Astrocyte (in vitro differentiated cells and primary cell): ENCODE results near the gene GMFB.

Experiments used
- EZH2 ChIP-seq: IDR thresholded peaks from 2 replicates; pipeline ENCODE4 v1.6.1; 2012; ENCODE audit warnings: mild to moderate bottlenecking, low read length, inconsistent platforms; ENCODE audit not compliant: insufficient read depth
- TF ChIP-seq, protein P1 (sequence below): IDR thresholded peaks from 2 replicates; pipeline ENCODE4 v1.5.1; 2011; ENCODE audit warnings: low read depth, mild to moderate bottlenecking, inconsistent platforms, low read length, moderate library complexity; ENCODE audit not compliant: insufficient read depth

DNA sequence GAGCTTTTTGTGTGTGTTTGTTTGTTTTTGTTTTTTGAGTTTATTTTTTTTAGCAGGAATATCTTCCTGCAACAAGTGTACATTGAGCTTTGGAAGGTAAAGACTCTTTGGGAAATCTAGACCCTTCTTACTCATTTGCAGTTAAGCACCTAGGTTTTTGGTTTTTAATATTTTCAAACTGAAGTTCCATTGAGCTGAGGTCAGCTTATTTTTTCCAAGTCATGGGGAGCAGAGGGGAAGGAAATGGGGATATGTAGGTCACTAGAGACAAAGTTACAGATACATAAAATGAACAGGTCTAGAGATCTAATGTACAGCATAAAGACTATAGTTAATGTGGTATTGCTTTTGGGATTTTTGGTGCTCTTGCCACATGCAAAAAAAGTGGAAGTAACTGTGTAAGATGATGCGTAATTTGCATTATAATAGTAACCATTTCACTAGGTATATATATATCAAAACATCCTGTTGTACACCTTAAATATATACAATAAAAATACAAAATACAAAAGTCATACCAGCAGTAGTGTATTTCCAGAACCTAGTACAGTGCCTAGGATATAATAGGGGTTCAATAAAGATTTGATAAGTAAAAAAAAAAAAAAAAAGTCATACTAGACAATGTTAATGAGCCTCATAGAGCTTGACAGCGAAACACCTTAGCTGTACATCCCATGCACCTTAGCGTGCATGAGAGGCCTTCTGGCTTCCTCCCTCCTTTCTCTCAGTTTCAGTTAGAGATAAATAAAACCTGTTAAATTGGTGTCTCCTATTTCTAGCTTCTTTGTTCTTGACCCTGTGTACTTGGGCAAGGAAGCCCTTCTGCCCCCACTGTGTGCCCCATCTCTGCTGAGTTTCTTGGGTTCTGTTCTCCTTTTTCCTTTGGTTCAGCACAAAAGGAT, 43.6 kb upstream of the GMFB start:
- TF ChIP-seq EZH2 = no peak
- TF ChIP-seq, protein P1, sequence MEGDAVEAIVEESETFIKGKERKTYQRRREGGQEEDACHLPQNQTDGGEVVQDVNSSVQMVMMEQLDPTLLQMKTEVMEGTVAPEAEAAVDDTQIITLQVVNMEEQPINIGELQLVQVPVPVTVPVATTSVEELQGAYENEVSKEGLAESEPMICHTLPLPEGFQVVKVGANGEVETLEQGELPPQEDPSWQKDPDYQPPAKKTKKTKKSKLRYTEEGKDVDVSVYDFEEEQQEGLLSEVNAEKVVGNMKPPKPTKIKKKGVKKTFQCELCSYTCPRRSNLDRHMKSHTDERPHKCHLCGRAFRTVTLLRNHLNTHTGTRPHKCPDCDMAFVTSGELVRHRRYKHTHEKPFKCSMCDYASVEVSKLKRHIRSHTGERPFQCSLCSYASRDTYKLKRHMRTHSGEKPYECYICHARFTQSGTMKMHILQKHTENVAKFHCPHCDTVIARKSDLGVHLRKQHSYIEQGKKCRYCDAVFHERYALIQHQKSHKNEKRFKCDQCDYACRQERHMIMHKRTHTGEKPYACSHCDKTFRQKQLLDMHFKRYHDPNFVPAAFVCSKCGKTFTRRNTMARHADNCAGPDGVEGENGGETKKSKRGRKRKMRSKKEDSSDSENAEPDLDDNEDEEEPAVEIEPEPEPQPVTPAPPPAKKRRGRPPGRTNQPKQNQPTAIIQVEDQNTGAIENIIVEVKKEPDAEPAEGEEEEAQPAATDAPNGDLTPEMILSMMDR = no peak
